Measurements from ENCODE around the gene PTPN5.
"Not testable (repeated sequence)": the region's sequence is repeated elsewhere in the genome, so short reads cannot be mapped to it uniquely, and the experiment has no call there.

PTPN5 gene

GRCh38 chr11:18791207-18791968 is at the start of gene PTPN5:
Gene PTPN5, minus strand, starts transcription at chr11:18791798. Its CDS starts 19,840 bp downstream, at chr11:18771958.
- TF ChIP-seq, protein P1, sequence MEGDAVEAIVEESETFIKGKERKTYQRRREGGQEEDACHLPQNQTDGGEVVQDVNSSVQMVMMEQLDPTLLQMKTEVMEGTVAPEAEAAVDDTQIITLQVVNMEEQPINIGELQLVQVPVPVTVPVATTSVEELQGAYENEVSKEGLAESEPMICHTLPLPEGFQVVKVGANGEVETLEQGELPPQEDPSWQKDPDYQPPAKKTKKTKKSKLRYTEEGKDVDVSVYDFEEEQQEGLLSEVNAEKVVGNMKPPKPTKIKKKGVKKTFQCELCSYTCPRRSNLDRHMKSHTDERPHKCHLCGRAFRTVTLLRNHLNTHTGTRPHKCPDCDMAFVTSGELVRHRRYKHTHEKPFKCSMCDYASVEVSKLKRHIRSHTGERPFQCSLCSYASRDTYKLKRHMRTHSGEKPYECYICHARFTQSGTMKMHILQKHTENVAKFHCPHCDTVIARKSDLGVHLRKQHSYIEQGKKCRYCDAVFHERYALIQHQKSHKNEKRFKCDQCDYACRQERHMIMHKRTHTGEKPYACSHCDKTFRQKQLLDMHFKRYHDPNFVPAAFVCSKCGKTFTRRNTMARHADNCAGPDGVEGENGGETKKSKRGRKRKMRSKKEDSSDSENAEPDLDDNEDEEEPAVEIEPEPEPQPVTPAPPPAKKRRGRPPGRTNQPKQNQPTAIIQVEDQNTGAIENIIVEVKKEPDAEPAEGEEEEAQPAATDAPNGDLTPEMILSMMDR (IDR thresholded peaks at IDR 0.05; ENCODE audit: low read length, missing control alignments), result no peak
- peak; percentile 7 for DNase-seq (ENCODE audit: low read depth)
- peak within 1 kb of the TSS; percentile 14 for H3K4me3 ChIP-seq (replicated peaks; ENCODE audit: low read depth, low read length)

DNA sequence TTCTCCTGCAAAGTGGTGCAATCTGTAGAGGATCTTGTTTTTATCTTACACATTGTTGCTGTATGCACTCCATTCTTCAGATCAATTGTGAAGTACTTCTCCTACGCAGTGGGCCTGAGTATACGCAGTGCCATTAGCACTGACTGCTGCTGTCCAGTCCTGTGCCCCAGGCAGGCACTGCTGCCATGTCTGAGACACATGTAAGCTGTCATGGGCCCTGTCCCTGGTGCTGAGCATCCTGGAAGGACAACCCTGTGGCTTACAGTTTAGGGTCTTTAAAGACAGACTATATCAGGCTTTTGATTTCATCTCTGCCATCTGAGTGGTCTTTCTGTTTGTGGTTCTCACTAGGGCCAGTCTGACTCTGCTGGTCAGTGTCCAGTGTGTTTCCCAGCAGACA is 44.8 kb upstream of the PTPN5 start:
- H3K4me3 ChIP-seq (replicated peaks; ENCODE audit: low read depth, low read length), result no peak overlapping the region
- TF ChIP-seq, protein P1 (IDR thresholded peaks at IDR 0.05; ENCODE audit: low read length, missing control alignments), result no peak
- peak; percentile 14 for DNase-seq (ENCODE audit: low read depth)

GRCh38 chr11:18834754-18835466 is 43.3 kb upstream of the PTPN5 start:
- DNase-seq (ENCODE audit: low read depth), result no peak

GRCh38 chr11:18820160-18820559 is 28.6 kb upstream of the PTPN5 start:
- DNase-seq (ENCODE audit: low read depth); H3K4me3 ChIP-seq (replicated peaks; ENCODE audit: low read depth, low read length): not testable (repeated sequence)

More at GRCh38 chr11:18834754-18835466, 43.3 kb upstream of the PTPN5 start:
- no peak overlapping the region for H3K4me3 ChIP-seq (replicated peaks; ENCODE audit: low read depth, low read length)
- TF ChIP-seq, protein P1 (IDR thresholded peaks at IDR 0.05; ENCODE audit: low read length, missing control alignments), result no peak

DNA sequence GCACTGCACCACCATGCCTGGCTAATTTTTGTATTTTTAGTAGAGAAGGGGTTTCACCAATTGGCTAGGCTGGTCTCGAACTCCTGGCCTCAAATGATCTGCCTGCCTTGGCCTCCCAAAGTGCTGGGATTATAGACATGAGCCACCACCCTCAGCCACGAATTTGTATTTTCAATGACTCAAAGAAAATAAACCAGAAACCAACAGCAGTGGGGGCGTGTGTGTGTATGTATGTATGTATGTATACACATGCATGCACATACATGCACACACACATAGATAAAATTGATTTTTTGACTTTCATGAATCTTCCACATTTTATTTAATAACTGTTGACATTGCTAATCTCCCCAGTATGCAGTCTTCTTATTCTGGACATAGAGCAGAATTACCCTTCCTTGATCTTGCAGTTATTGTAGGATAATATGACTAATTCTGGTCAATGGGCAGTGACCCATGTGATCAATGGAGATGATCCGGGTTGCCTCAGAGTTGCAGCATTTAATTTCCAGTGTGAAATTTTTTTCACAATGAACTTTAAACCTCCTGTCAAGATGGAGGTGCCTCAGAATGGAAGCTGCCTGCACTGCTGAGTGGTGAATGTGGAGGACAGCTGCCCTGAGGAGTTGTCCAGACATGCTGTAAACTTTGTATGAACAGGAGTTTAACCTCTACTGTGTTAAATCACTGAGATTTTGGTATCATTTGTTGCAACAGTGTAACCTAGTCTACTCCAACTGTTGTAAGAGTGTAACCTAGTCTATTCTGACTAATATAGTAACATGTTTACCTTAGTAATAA is 12.8 kb upstream of the PTPN5 start:
- TF ChIP-seq, protein P1 (IDR thresholded peaks at IDR 0.05; ENCODE audit: low read length, missing control alignments), result no peak
- no peak for DNase-seq (ENCODE audit: low read depth)
- H3K4me3 ChIP-seq (replicated peaks; ENCODE audit: low read depth, low read length), result no peak overlapping the region

DNA sequence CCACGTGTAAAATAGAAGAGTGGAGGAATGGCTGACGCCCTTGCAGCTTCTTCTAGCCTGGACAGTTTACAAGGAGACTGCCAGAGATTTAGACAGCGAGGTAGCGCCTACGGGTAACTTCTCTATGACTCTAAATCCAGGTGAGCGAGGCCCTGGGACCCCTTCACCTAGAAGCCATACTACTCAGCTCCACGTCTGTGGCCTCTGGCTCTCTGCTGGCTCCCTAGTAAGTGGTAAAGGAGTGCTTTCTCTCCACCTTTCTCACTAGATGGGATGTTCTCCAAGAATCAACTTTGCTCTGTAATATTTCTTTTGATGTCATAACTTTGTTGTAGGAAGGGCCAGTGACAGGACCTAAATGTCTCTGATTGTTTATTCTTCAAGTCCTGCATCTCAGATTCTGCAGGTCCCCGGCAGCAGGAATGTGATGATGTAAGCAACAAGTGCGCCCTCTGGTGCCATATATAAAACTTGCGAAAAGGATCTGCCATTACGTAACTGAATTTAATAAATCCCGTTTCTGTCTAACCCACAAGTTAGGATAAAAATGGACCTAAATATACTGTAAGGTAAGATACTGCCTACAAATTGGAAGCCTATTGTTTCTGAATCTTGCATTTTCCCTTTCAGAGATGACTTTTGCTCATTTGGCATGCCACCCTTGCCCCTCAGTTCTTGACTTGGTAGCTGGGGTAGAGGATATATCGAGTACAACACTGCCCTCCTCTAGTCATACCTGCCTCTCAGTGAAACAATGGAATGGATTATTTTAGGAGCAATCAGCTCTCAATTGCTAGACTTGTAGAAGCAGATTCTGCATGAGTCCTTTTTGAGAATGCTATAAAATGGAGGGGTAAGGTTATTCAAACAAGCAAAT is 11.0 kb upstream of the PTPN5 start:
- peak; percentile 86 for DNase-seq (ENCODE audit: low read depth)
- H3K4me3 ChIP-seq (replicated peaks; ENCODE audit: low read depth, low read length), result no peak overlapping the region
- TF ChIP-seq, protein P1 (IDR thresholded peaks at IDR 0.05; ENCODE audit: low read length, missing control alignments), result peak; percentile 66

Measured in fibroblast of pulmonary artery (primary cell).